Caco-2 (cell line): ENCODE data around the gene ADGRV1. TPM values are rescaled to one million over a fixed set of nuclear protein-coding genes. Genes with fewer than 3 reads are reported as not detected.

Experiments
- BruUV-seq: library from RNA; stranded (reverse); fragments of 400-500 nt; replicated peaks from 2 replicates; lab custom pipeline; 2021; lab: Mats Ljungman, UMichigan
- CTCF ChIA-PET: fragments of 300-600 bp; sonication (Branson Sonifier 250); formaldehyde crosslinking; loops from one replicate; lab custom pipeline; 2022; ENCODE audit warnings: antibody characterized with exemption; lab: Charles Lee
- POLR2A ChIA-PET: fragments of 300-600 bp; sonication (Branson Sonifier 250); formaldehyde crosslinking; loops from one replicate; lab custom pipeline; 2022; ENCODE audit warnings: antibody characterized with exemption; lab: Charles Lee
- DNase-seq, 2 experiments: peaks; one replicate each; pipeline versions ENCODE4 v3.0.0 to v3.0.0-alpha.2; 2020 to 2022
- H3K27me3 ChIP-seq: replicated peaks from 2 replicates; pipeline ENCODE4 v1.6.0; 2011; ENCODE audit warnings: low read length; ENCODE audit not compliant: control insufficient read depth, insufficient read depth
- H3K36me3 ChIP-seq: 2 replicates; pipeline ENCODE4 v1.5.1; 2011; ENCODE audit warnings: low read length; ENCODE audit not compliant: control insufficient read depth, insufficient read depth
- H3K4me1 ChIP-seq: fragments of 250-450 bp; sonication (Bioruptor Pico); 2 replicates; pipeline ENCODE4 v1.5.1; 2020; ENCODE audit warnings: mild to moderate bottlenecking
- H3K4me3 ChIP-seq: 2 replicates; pipeline ENCODE4 v1.5.1; 2011; ENCODE audit warnings: low read depth, mild to moderate bottlenecking, control low read depth, low read length
- H3K9me3 ChIP-seq: fragments of 250-450 bp; sonication (Bioruptor Pico); 2 replicates; pipeline ENCODE4 v1.5.1; 2020; ENCODE audit warnings: mild to moderate bottlenecking, moderate library complexity
- H3K27ac Mint-ChIP-seq: one replicate; pipeline ENCODE4 v1.8.0; 2022; ENCODE audit warnings: mixed read lengths; ENCODE audit not compliant: unreplicated experiment
- H3K27me3 Mint-ChIP-seq: one replicate; pipeline ENCODE4 v1.8.0; 2022; ENCODE audit warnings: mixed read lengths; ENCODE audit not compliant: insufficient read depth, unreplicated experiment
- H3K36me3 Mint-ChIP-seq: one replicate; pipeline ENCODE4 v1.8.0; 2022; ENCODE audit warnings: mild to moderate bottlenecking, mixed read lengths; ENCODE audit not compliant: insufficient read depth, unreplicated experiment
- H3K4me1 Mint-ChIP-seq: one replicate; pipeline ENCODE4 v1.8.0; 2022; ENCODE audit warnings: low read depth, mixed read lengths; ENCODE audit not compliant: unreplicated experiment
- H3K4me3 Mint-ChIP-seq: one replicate; pipeline ENCODE4 v1.8.0; 2022; ENCODE audit warnings: mild to moderate bottlenecking, moderate library complexity, mixed read lengths; ENCODE audit not compliant: unreplicated experiment
- H3K9me3 Mint-ChIP-seq: one replicate; pipeline ENCODE4 v1.8.0; 2022; ENCODE audit warnings: mixed read lengths; ENCODE audit not compliant: unreplicated experiment
- CTCF ChIP-seq, 2 experiments: fragments of 200-600 bp in 1 of 2; IDR thresholded peaks; 1 replicate in 1 of 2; 2 replicates in 1 of 2; pipeline versions ENCODE4 v1.5.1 to v1.8.0; 2011 to 2022; ENCODE audit warnings: antibody characterized with exemption in 1 of 2, control low read depth in 1 of 2, inconsistent platforms in 1 of 2, low read depth in 1 of 2, low read length in 1 of 2, mild to moderate bottlenecking in 1 of 2, moderate library complexity in 1 of 2; ENCODE audit not compliant: insufficient read depth in 1 of 2, severe bottlenecking in 1 of 2, unreplicated experiment in 1 of 2
- intact Hi-C: fragments of 100-400 bp; cut with micrococcal nuclease; formaldehyde crosslinking; loops from one replicate; pipeline ENCODE4 v1.10.0; 2022; ENCODE audit not compliant: unreplicated experiment
- total RNA-seq: library from RNA; stranded (reverse); gene quantifications from 2 replicates; pipeline ENCODE4 v1.2.3, GENCODE V29; 2022

Gene ADGRV1
- total RNA-seq, 1 experiment from 2014 or later = 23.2 TPM

GRCh38 chr5:90690307-90690706 lies 131.7 kb downstream of the ADGRV1 start:
- no peaks in the 10 kb centered on the region for H3K36me3 Mint-ChIP-seq
- Histone ChIP-seq H3K27me3 (no peaks in the 10 kb centered on the region), H3K9me3 (no peaks in the 10 kb centered on the region), H3K4me3 (no peak overlapping the region), H3K4me1 (no peaks in the 10 kb centered on the region), H3K36me3 (no peaks in the 10 kb centered on the region)
- no peaks in the 10 kb centered on the region for H3K27me3 Mint-ChIP-seq
- BruUV-seq = no TSS peak
- no peak for DNase-seq
- peaks cover 10% of the 10 kb centered on the region for H3K4me1 Mint-ChIP-seq
- H3K9me3 Mint-ChIP-seq = no peaks in the 10 kb centered on the region
- TF ChIP-seq CTCF (IDR thresholded peaks at IDR 0.05; ENCODE audit: insufficient read depth in 1 of 2, low read depth in 1 of 2, low read length in 1 of 2, severe bottlenecking in 1 of 2, unreplicated experiment in 1 of 2) = no peak
- H3K4me3 Mint-ChIP-seq = no peak overlapping the region
- intact Hi-C loops = no loop called here
- no peak overlapping the region for H3K27ac Mint-ChIP-seq
- CTCF ChIA-PET = no interaction called here
- POLR2A ChIA-PET = no interaction called here

- Mint-ChIP-seq H3K9me3 (no peaks in the 10 kb centered on the region), H3K4me1 (peaks cover 10% of the 10 kb centered on the region), H3K27me3 (no peaks in the 10 kb centered on the region), H3K4me3 (no peak overlapping the region), H3K27ac (no peak overlapping the region), H3K36me3 (no peaks in the 10 kb centered on the region)
- no peak for TF ChIP-seq CTCF (IDR thresholded peaks at IDR 0.05; ENCODE audit: insufficient read depth in 1 of 2, low read depth in 1 of 2, low read length in 1 of 2, severe bottlenecking in 1 of 2, unreplicated experiment in 1 of 2)
- Histone ChIP-seq H3K36me3 (no peaks in the 10 kb centered on the region), H3K4me3 (no peak overlapping the region), H3K27me3 (no peaks in the 10 kb centered on the region), H3K4me1 (no peaks in the 10 kb centered on the region), H3K9me3 (no peaks in the 10 kb centered on the region)
- BruUV-seq = no TSS peak
- POLR2A ChIA-PET = no interaction called here
- intact Hi-C loops = no loop called here
- CTCF ChIA-PET = no interaction called here
- DNase-seq = no peak
These were observed 132.9 kb downstream of the ADGRV1 start for GRCh38 chr5:90691533-90691932.

GRCh38 chr5:90696153-90696552 lies 137.6 kb downstream of the ADGRV1 start:
- BruUV-seq = no TSS peak
- POLR2A ChIA-PET = no interaction called here
- no peaks in the 10 kb centered on the region for H3K27me3 ChIP-seq
- CTCF ChIA-PET = no interaction called here
- DNase-seq = no peak
- Mint-ChIP-seq H3K9me3 (no peaks in the 10 kb centered on the region), H3K27me3 (peaks cover 4% of the 10 kb centered on the region), H3K27ac (no peak overlapping the region), H3K4me3 (no peak overlapping the region), H3K36me3 (no peaks in the 10 kb centered on the region), H3K4me1 (no peaks in the 10 kb centered on the region)
- TF ChIP-seq CTCF (IDR thresholded peaks at IDR 0.05; ENCODE audit: insufficient read depth in 1 of 2, low read depth in 1 of 2, low read length in 1 of 2, severe bottlenecking in 1 of 2, unreplicated experiment in 1 of 2) = no peak
- no peaks in the 10 kb centered on the region for H3K9me3 ChIP-seq
- H3K36me3 ChIP-seq = no peaks in the 10 kb centered on the region
- intact Hi-C loops = no loop called here
- no peaks in the 10 kb centered on the region for H3K4me1 ChIP-seq
- H3K4me3 ChIP-seq = no peak overlapping the region
